ENCODE data around the gene NHERF2.
A peak's percentile ranks its signal among the peaks of the same experiment; 100 is the strongest.
"Not testable (repeated sequence)": the region's sequence is repeated elsewhere in the genome, so short reads cannot be mapped to it uniquely, and the experiment has no call there.

Gene NHERF2

DNA sequence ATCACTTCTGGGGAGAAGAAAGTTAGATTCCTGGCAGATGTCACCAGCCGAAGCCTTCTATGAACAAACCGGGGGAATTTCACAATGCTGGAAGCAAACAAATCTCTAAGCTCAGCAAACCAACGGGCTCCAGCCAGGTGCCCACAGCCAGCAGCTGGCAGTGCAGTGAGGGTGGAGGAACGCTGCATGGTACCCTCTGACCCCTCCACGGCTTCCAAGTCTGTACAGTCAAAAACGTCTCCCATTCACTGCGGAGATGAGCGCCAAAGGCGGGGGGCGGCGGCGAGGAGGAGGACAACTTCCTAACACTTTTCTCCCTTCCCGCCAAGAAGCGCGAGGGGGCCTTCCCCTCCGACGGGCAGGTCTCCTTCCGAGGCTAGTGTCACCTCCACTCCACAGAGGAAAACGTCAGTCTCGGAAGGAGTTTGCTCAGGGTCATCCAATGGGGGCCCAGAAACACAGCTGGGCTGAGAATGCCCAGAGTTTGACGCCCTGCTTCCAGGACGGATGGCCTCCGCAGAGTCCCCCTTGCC lies 18.0 kb upstream of the NHERF2 start:
- peak; percentile 62 for DNase-seq (ENCODE audit: low read depth)
- TF ChIP-seq CTCF (conservative IDR thresholded peaks at IDR 0.05; ENCODE audit: low read length) = no peak
- peak overlapping the region; percentile 86 for H3K4me3 ChIP-seq (ENCODE audit: low read length)

DNA sequence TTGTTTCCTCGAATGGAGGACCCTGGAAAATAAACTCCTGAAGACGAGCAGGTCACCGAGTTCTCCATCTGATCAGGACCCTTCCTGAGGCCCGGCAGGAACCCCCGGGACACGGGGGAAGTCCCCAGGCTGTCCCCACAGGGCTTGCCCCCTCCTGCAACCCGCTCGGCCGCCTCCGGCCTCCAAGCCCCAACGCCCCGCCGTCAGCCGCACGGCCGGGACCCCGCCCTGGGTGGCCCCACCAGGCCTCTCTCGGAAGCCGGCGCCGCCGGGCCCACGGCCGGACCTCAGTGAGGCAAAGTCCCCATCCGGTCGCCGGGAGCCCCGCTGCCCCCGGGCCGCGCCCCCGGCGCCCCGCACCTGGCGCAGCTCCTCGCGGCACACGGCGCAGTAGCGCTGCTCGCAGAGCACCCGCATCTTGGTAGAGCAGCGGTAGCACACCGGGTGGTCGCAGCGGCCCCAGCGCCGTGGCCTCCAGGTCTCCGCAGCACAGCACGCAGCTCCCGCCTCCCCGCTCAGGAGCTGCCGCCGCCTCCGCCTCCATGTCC lies 17.5 kb upstream of the NHERF2 start:
- no peak for TF ChIP-seq CTCF (conservative IDR thresholded peaks at IDR 0.05; ENCODE audit: low read length)
- peak overlapping the region; percentile 86 for H3K4me3 ChIP-seq (ENCODE audit: low read length)
- DNase-seq (ENCODE audit: low read depth) = no peak

GRCh38 chr16:2009791-2010510 lies 16.8 kb upstream of the NHERF2 start, which contains the start of gene ZNF598:
ZNF598 (minus strand) TSS chr16:2009821.
- DNase-seq (ENCODE audit: low read depth) = peak; percentile 87

GRCh38 chr16:2011726-2012125 lies 15.0 kb upstream of the NHERF2 start:
- not testable (repeated sequence) for H3K4me3 ChIP-seq (ENCODE audit: low read length); DNase-seq (ENCODE audit: low read depth)

More at GRCh38 chr16:2009791-2010510, 16.8 kb upstream of the NHERF2 start, which contains the start of gene ZNF598:
- H3K4me3 ChIP-seq (ENCODE audit: low read length) = peak within 1 kb of the TSS; percentile 86
- no peak for TF ChIP-seq CTCF (conservative IDR thresholded peaks at IDR 0.05; ENCODE audit: low read length)

GRCh38 chr16:2013527-2013926 lies 13.2 kb upstream of the NHERF2 start:
- TF ChIP-seq CTCF (conservative IDR thresholded peaks at IDR 0.05; ENCODE audit: low read length) = no peak
- no peak overlapping the region for H3K4me3 ChIP-seq (ENCODE audit: low read length)
- DNase-seq (ENCODE audit: low read depth) = no peak

- TF ChIP-seq CTCF (conservative IDR thresholded peaks at IDR 0.05; ENCODE audit: low read length) = no peak
- H3K4me3 ChIP-seq (ENCODE audit: low read length) = no peak overlapping the region
- DNase-seq (ENCODE audit: low read depth) = no peak
These were observed 11.4 kb upstream of the NHERF2 start for GRCh38 chr16:2015117-2015946.

GRCh38 chr16:2015947-2016208 lies 10.8 kb upstream of the NHERF2 start:
- H3K4me3 ChIP-seq (ENCODE audit: low read length) = no peak overlapping the region
- DNase-seq (ENCODE audit: low read depth) = no peak
- no peak for TF ChIP-seq CTCF (conservative IDR thresholded peaks at IDR 0.05; ENCODE audit: low read length)

Data from AG10803 (cell line).